Osteocyte (in vitro differentiated cells): Measurements from ENCODE around the gene TATDN2. TPM values are rescaled to one million over a fixed set of nuclear protein-coding genes. Genes with fewer than 3 reads are reported as not detected.

Experiments used
- DNase-seq: peaks from one replicate; pipeline ENCODE4 v3.0.0; 2021; ENCODE audit warnings: mixed read lengths; ENCODE audit not compliant: unreplicated experiment; ENCODE audit errors: extremely low spot score
- H3K27ac Mint-ChIP-seq: one replicate; pipeline ENCODE4 v1.8.0; 2021; ENCODE audit warnings: mild to moderate bottlenecking, mixed read lengths; ENCODE audit not compliant: unreplicated experiment
- H3K27me3 Mint-ChIP-seq: one replicate; pipeline ENCODE4 v1.8.0; 2021; ENCODE audit warnings: mixed read lengths; ENCODE audit not compliant: unreplicated experiment
- H3K36me3 Mint-ChIP-seq: one replicate; pipeline ENCODE4 v1.8.0; 2021; ENCODE audit warnings: mixed read lengths; ENCODE audit not compliant: unreplicated experiment
- H3K4me1 Mint-ChIP-seq: one replicate; pipeline ENCODE4 v1.8.0; 2021; ENCODE audit warnings: mixed read lengths; ENCODE audit not compliant: unreplicated experiment
- H3K4me3 Mint-ChIP-seq: one replicate; pipeline ENCODE4 v1.8.0; 2021; ENCODE audit warnings: mild to moderate bottlenecking, moderate library complexity, mixed read lengths; ENCODE audit not compliant: unreplicated experiment
- H3K9me3 Mint-ChIP-seq: one replicate; pipeline ENCODE4 v1.8.0; 2021; ENCODE audit warnings: mixed read lengths; ENCODE audit not compliant: unreplicated experiment
- total RNA-seq: library from RNA; stranded (reverse); gene quantifications from 2 replicates; pipeline ENCODE4 v1.2.1, GENCODE V29; 2021
- TF ChIP-seq, protein P1 (sequence below): fragments of 200-600 bp; sonication (generic); IDR thresholded peaks from 2 replicates; pipeline ENCODE4 v1.5.0; 2021; ENCODE audit warnings: antibody characterized with exemption, mild to moderate bottlenecking, moderate library complexity

The TATDN2 gene
- total RNA-seq, 1 donor from 2014 or later: 33.8 TPM

DNA sequence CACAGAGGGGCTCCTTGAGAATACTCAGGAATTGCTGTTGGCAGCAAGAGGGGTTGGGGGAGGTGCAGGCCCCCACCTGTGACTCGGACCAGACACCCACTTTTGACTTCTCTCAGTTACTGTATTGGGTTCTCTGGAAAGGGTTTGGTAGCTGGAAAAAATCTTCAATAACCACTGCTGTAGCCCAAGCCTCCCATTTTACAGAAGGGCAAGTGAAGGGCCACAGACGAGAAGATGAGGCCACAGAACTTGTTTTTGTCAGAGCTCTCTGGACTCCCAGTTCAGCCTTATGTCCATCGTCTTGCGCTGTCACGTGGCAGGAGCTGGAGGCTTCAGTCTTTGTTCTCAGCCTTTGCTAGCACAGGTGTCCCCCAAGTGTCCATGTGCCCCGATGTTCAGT lies 12.7 kb upstream of the TATDN2 start:
- TF ChIP-seq, protein P1, sequence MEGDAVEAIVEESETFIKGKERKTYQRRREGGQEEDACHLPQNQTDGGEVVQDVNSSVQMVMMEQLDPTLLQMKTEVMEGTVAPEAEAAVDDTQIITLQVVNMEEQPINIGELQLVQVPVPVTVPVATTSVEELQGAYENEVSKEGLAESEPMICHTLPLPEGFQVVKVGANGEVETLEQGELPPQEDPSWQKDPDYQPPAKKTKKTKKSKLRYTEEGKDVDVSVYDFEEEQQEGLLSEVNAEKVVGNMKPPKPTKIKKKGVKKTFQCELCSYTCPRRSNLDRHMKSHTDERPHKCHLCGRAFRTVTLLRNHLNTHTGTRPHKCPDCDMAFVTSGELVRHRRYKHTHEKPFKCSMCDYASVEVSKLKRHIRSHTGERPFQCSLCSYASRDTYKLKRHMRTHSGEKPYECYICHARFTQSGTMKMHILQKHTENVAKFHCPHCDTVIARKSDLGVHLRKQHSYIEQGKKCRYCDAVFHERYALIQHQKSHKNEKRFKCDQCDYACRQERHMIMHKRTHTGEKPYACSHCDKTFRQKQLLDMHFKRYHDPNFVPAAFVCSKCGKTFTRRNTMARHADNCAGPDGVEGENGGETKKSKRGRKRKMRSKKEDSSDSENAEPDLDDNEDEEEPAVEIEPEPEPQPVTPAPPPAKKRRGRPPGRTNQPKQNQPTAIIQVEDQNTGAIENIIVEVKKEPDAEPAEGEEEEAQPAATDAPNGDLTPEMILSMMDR: no peak
- no peaks in the 10 kb centered on the region for H3K27me3 Mint-ChIP-seq
- no peak overlapping the region for H3K27ac Mint-ChIP-seq
- no peak overlapping the region for H3K4me3 Mint-ChIP-seq
- H3K36me3 Mint-ChIP-seq: peaks cover 7% of the 10 kb centered on the region
- H3K4me1 Mint-ChIP-seq: no peaks in the 10 kb centered on the region
- no peak for DNase-seq
- H3K9me3 Mint-ChIP-seq: no peaks in the 10 kb centered on the region

DNA sequence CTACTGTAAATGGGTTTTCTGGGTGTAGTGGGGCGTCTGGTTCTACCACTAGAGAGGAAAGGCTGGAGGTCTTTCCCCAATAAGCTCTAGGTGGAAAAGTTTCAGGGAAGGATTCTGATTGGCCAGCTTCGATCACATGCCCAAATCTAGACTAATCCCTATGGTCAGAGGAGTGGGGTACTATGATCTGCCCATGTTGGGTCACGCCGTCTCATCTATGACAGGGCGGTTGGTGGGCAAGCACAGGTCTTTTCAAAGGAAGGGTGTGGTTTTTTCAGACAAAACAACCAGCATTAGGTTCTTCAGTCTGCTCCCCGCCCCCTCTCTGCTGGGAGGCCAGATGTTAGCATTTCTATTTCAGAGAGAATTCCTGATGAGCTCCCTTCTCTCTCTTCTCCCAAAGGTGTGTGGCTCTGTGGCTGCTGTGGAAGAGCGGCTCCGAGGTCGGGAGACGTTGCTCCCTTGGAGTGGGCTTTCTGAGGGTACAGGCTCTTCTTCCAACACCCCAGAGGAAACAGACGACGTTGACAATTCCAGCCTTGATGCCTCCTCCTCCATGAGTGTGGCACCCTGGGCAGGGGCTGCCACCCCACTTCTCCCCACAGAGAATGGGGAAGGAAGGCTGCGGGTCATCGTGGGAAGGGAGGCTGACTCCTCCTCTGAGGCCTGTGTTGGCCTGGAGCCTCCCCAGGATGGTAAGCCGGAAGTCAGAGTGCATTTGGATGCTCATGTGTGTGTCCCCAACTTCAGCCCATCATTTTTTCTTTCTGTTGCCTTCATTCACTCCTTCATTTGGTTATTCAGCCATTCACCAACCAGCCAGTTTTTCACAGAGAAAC lies 9.7 kb upstream of the TATDN2 start:
- no peak overlapping the region for H3K27ac Mint-ChIP-seq
- no peaks in the 10 kb centered on the region for H3K27me3 Mint-ChIP-seq
- TF ChIP-seq, protein P1: no peak
- H3K4me3 Mint-ChIP-seq: no peak overlapping the region
- no peak for DNase-seq
- no peaks in the 10 kb centered on the region for H3K9me3 Mint-ChIP-seq
- H3K36me3 Mint-ChIP-seq: peaks cover 7% of the 10 kb centered on the region
- no peaks in the 10 kb centered on the region for H3K4me1 Mint-ChIP-seq

DNA sequence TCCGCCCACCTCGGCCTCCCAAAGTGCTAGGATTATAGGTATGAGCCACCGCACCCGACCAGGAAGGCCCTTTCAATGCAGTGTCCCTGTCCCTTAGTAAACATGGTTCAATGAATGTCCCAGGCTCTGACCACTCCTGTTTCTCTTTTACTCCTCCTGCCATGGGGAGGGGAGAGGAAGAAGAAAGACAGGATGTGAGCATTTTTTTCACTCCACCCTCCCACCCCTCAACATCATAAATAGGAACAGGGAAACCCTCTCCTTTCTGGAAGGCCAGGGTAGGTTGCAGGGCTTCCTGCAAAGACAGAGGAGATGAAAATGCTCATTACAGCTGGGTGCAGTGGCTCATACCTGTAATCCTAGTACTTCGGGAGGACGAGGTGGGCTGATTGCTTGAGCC lies 7.5 kb upstream of the TATDN2 start:
- H3K9me3 Mint-ChIP-seq: no peaks in the 10 kb centered on the region
- no peak overlapping the region for H3K4me3 Mint-ChIP-seq
- no peaks in the 10 kb centered on the region for H3K27me3 Mint-ChIP-seq
- no peak overlapping the region for H3K27ac Mint-ChIP-seq
- TF ChIP-seq, protein P1: no peak
- no peak for DNase-seq
- H3K36me3 Mint-ChIP-seq: peaks cover 11% of the 10 kb centered on the region
- H3K4me1 Mint-ChIP-seq: no peaks in the 10 kb centered on the region

DNA sequence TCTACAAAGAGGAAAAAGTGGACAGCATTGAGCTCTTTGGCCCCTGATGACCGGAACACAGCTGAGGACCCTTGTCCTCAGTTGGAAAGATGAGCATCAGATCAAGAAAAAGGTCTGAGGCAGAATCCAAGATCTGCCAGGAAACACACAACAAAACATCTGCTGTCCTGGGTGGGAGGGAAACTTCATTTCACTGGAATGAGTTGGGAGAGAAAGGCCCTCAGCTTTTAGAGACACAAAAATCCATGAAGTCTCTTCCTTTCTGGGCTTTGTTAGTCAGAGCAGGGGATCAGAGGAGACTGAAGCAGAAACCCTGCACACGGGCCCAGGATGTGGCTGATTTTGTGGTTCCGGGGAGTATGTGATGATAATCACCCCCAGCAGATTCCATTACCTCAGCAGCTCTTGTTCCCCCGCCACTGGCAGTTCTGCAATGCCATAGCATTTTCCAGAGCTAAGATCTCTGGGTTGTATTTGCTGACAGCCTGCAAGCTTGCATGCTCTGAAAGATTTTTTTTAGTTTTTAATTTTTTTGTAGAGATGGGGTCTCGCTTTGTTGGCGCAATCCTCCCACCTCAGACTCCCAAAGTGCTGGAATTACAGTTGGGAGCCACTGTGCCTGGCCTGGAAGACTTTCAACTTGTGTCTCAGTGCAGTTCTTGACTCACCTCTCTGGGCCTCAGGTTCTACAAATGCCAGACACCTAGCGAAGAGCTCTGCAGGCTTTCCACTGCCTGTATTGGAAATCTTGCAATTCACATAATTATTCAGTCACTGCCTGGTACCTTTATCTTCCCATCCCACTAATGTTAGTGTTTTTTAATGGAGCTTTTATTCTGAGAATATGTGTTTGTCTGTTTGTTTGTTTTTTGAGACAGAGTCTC lies 5.8 kb upstream of the TATDN2 start:
- H3K27me3 Mint-ChIP-seq: no peaks in the 10 kb centered on the region
- no peaks in the 10 kb centered on the region for H3K9me3 Mint-ChIP-seq
- no peak overlapping the region for H3K27ac Mint-ChIP-seq
- H3K4me3 Mint-ChIP-seq: no peak overlapping the region
- TF ChIP-seq, protein P1: no peak
- peaks cover under 1% of the 10 kb centered on the region for H3K4me1 Mint-ChIP-seq
- no peak for DNase-seq
- H3K36me3 Mint-ChIP-seq: peaks cover 8% of the 10 kb centered on the region

DNA sequence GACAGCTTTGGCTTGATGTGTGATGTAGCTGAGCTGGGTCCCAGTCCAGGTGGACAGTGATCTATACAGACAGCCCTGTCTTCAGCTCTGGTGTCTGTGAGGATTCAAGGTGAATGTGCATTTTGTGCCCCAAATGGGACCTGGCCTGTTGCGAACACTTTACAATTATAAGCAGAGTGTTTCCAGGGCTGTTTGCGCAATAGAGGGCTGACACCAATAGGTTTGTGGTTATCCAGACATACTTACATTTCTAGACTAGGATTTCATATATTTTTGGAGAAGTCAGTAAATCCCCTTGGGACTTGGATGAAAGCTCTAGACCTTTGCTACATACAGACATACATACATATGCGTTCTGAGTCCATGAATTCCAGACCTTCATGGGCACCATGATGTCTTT lies 4.2 kb upstream of the TATDN2 start:
- H3K36me3 Mint-ChIP-seq: peaks cover 7% of the 10 kb centered on the region
- no peak overlapping the region for H3K4me3 Mint-ChIP-seq
- TF ChIP-seq, protein P1: no peak
- no peaks in the 10 kb centered on the region for H3K27me3 Mint-ChIP-seq
- H3K4me1 Mint-ChIP-seq: peaks cover 8% of the 10 kb centered on the region
- H3K9me3 Mint-ChIP-seq: no peaks in the 10 kb centered on the region
- DNase-seq: no peak
- no peak overlapping the region for H3K27ac Mint-ChIP-seq
